HG03520 (cell line): ENCODE results near the gene RERG.

Experiments used
- ATAC-seq: cut with Tn5 transposase; IDR thresholded peaks from one replicate; pipeline ENCODE4 v1.9.1; 2021; ENCODE audit warnings: mild to moderate bottlenecking, moderate library complexity; ENCODE audit not compliant: unreplicated experiment

Gene RERG

GRCh38 chr12:15220915-15221885, at the start of gene RERG:
Gene RERG (minus strand): TSS chr12:15221417. CDS start chr12:15217489, 3,928 bp downstream.
- peak; percentile 94 for ATAC-seq

GRCh38 chr12:15270591-15270990, 49.4 kb upstream of the RERG start:
- ATAC-seq = no peak

DNA sequence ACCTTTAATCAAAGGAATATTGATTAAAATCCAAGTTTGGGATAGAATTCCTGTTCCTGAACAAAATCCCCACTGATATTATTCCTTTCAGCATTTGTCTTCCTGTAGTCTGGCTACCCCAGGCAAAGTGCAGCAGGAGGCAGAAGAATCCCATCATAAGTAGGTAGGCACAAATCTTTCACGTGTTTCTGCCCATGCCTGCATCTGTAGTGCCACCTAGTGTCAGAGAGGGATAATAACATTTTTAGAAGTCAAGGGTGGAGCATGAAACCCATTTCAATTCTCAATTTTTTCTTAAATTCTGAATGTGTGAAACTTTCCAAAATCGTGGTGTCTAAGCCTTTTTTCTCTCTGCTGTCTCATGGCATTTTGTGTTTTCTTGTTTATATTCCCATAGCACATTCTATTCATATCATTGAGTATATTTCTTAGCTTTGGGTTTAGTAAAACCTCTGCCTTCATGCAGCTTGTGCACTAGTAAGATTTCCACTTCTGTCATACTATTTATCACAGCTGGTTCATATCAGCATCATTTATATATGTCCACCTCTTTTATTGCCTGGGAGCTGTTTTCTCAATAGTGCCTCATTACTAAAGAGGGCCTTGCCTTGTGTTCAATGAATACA, 47.8 kb upstream of the RERG start:
- peak; percentile 70 for ATAC-seq

GRCh38 chr12:15268309-15268708, 47.1 kb upstream of the RERG start:
- no peak for ATAC-seq

GRCh38 chr12:15265875-15266274, 44.7 kb upstream of the RERG start:
- ATAC-seq = no peak

GRCh38 chr12:15256761-15257160, 35.5 kb upstream of the RERG start:
- no peak for ATAC-seq

GRCh38 chr12:15253990-15254389, 32.8 kb upstream of the RERG start:
- ATAC-seq = no peak

GRCh38 chr12:15244926-15245325, 23.7 kb upstream of the RERG start:
- no peak for ATAC-seq

- no peak for ATAC-seq
These were observed 23.1 kb upstream of the RERG start for GRCh38 chr12:15244341-15244740.

- no peak for ATAC-seq
These were observed 21.9 kb upstream of the RERG start for GRCh38 chr12:15243102-15243501.

GRCh38 chr12:15240898-15241297, 19.7 kb upstream of the RERG start:
- no peak for ATAC-seq

DNA sequence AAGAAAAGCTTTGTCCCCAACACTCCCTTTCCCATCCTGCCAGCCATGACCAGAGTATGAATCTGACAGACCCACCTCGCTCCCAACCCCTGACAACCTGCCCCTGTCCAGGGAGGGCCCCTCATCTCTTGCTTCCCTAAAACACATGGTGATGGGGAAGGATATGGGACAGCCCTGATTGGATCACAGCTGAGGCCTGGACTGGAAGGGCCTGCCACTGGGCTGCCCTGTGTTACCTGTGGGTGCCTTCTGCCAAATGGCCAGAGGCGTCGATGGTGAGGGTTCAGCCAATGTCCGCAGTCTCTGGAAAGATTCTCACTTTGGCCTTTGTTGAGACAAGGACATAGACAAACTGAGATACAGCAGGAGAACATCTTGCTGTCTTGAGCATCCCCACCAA, 13.3 kb upstream of the RERG start:
- no peak for ATAC-seq

GRCh38 chr12:15234011-15234410, 12.8 kb upstream of the RERG start:
- ATAC-seq = no peak

GRCh38 chr12:15232959-15233358, 11.7 kb upstream of the RERG start:
- ATAC-seq = no peak

DNA sequence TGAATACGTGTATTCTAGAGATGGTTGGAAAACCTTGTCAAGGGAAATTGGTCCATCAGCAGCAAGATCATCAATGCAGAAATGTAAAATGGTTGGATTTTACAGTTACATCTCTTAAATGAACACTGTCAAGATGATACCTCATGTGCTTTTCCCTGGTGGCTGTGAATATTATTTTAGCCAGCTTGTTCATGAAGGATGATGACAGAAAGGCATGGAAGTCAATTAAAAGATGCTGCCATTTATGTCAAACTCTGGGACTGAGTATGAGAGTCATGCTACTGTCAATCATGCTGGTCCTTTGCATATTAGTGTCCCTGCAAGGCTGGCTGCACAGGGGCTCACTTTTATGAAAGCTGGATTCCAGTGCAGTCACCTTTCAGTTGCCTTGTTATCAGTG, 10.3 kb upstream of the RERG start:
- ATAC-seq = no peak

GRCh38 chr12:15230751-15231150, 9.5 kb upstream of the RERG start:
- no peak for ATAC-seq

DNA sequence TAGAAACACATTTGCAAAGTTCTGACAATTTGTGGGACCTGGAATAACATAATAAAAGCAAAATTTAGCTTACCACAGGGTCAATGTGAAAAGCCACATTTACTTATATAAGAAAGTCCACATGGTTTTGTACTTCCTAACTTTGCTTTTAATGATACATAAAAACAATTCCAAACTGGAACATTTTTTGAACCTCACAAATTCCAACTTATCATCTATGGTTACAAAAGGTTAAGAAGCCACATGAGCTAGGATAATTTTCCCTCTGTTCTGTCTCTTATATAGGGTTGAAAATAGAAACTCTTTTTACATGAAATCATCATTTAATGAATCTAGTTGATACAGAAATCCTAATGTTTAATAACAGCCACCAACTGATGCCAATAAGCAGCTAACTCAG, 8.9 kb upstream of the RERG start:
- no peak for ATAC-seq

DNA sequence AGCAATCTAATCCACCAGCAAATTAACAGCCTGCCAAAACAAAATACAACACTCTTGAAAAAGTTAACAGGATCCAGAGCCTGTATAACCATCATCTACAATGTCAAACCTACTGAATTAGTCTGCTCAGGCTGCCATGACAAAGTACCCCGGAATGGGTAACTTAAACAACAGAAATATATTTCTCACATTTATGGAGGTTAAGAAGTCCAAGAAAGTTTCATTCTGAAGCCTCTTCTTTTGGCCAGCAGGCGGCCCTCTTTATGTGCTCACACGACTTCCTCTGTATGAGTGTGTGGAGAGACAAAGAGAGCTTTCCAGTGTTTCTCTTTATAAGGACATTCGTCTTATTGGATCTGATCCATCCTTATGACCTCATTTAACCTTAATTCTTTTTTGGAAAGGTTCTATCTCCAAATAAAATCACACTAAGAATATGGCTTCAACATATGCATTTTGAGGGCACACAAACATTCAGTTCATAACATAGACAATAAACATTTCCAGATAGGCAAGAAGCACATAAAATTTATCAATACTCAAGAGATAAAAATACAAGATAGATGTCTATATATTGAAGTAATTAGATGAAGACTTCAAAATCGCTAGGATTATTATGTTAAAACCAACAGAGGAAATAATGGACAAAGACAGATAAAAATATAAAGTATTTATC, 5.9 kb upstream of the RERG start:
- ATAC-seq = no peak

GRCh38 chr12:15225863-15226218, 4.6 kb upstream of the RERG start:
- peak; percentile 42 for ATAC-seq

GRCh38 chr12:15225136-15225862, 4.1 kb upstream of the RERG start:
- no peak for ATAC-seq

DNA sequence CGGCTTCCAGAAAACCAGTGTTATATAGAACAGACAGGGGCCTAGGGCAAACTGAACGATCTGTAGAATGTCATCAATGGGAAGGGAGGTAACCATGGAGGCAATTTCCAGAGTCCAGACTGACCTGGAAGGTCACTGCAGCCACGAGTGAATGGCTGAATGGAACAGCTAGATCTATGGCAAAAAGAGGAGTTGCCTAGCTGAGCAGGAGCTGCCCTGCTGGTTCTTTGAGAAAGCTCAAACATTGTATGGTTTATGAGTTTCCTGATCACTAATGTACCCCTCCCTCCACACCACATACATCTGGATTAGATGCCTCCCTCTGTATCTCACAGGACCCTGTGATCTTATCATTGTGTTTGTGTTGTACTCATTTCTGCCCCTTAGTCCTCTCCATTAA, 1.0 kb upstream of the RERG start:
- no peak for ATAC-seq
